ENCODE measurements around the gene ABTB2. TPM values are rescaled to one million over a fixed set of nuclear protein-coding genes. Genes with fewer than 3 reads are reported as not detected.
"Not testable (repeated sequence)": the region's sequence is repeated elsewhere in the genome, so short reads cannot be mapped to it uniquely, and the experiment has no call there.

The ABTB2 gene
- total RNA-seq, 1 experiment from 2014 or later, result 3.1 TPM

DNA sequence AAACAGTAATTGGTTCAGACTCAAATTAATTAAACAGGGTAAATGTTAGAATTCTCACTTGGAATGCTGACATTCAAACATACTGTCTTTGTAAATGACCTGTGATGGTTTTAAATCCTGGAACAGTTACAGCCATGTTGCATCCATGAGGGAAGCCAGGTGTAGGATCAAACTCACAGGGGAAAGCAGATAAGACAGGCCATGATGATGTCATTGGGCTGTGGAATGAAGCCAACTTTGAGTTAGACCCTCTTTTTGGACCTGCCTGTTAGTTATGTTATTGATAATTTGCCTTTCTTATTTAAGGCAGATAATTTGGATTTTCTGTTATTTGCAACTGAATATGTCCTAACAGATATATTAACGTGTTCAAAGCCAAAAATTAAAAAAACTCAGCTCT is 39.3 kb upstream of the ABTB2 start:
- CTCF ChIA-PET, result interaction anchor here (0.6 to 1.1 kb wide), 3 partner anchors 12 to 223 kb away, joined by 3 read pairs; no protein-coding TSS in a partner anchor
- Mint-ChIP-seq H3K4me1 (ENCODE audit: insufficient read depth, unreplicated experiment) (peaks cover 6% of the 10 kb centered on the region), H3K9me3 (ENCODE audit: unreplicated experiment) (peaks cover 8% of the 10 kb centered on the region), H3K4me3 (ENCODE audit: unreplicated experiment) (no peak overlapping the region), H3K27ac (ENCODE audit: low read depth, unreplicated experiment) (no peak overlapping the region), H3K36me3 (ENCODE audit: insufficient read depth, unreplicated experiment) (no peaks in the 10 kb centered on the region), H3K27me3 (ENCODE audit: insufficient read depth, unreplicated experiment) (no peaks in the 10 kb centered on the region)
- DNase-seq (ENCODE audit: unreplicated experiment), result no peak
- intact Hi-C loops (cut with micrococcal nuclease), result no loop called here
- POLR2A ChIA-PET, result interaction anchor here (0.9 to 5.2 kb wide), 5 partner anchors 24 to 84 kb away, joined by 3 to 42 read pairs (median 3); partner anchors contain the start of gene CAT
- TF ChIP-seq, protein P1, sequence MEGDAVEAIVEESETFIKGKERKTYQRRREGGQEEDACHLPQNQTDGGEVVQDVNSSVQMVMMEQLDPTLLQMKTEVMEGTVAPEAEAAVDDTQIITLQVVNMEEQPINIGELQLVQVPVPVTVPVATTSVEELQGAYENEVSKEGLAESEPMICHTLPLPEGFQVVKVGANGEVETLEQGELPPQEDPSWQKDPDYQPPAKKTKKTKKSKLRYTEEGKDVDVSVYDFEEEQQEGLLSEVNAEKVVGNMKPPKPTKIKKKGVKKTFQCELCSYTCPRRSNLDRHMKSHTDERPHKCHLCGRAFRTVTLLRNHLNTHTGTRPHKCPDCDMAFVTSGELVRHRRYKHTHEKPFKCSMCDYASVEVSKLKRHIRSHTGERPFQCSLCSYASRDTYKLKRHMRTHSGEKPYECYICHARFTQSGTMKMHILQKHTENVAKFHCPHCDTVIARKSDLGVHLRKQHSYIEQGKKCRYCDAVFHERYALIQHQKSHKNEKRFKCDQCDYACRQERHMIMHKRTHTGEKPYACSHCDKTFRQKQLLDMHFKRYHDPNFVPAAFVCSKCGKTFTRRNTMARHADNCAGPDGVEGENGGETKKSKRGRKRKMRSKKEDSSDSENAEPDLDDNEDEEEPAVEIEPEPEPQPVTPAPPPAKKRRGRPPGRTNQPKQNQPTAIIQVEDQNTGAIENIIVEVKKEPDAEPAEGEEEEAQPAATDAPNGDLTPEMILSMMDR (IDR thresholded peaks at IDR 0.05; ENCODE audit: unreplicated experiment), result no peak
- BruUV-seq (replicated peaks), result no TSS peak

DNA sequence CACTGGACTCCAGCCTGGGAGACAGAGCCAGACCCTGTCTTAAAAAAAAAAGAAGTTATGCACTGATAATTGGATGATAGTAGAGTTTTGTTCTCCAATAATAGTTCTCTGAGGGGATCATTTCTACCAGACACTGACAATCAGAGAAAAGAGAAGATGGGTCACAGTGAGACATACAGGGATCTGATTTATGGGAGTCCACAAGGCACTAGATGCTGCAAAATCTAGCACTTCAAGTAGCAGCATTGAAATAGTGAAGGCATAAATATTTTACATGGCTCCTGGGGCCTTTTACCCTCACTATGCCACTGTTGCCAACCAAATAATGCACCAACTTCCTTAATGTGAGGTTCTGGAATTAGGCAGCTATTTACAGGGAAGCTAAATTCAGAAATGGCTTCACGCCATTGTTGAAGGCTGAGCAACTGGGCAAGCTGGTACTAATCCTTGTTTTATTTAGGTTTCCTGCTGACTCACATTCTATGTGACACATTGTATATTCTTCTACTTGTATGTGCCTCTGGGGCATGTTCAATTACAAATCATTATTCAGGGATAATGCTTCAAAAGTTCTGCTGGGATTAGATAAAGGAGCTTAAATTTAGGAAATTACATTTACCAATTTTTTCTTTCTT is 38.2 kb upstream of the ABTB2 start:
- peak; percentile 84 for DNase-seq (ENCODE audit: unreplicated experiment)
- Mint-ChIP-seq H3K4me3 (ENCODE audit: unreplicated experiment) (no peak overlapping the region), H3K27ac (ENCODE audit: low read depth, unreplicated experiment) (no peak overlapping the region), H3K27me3 (ENCODE audit: insufficient read depth, unreplicated experiment) (no peaks in the 10 kb centered on the region), H3K36me3 (ENCODE audit: insufficient read depth, unreplicated experiment) (no peaks in the 10 kb centered on the region), H3K9me3 (ENCODE audit: unreplicated experiment) (peaks cover 8% of the 10 kb centered on the region), H3K4me1 (ENCODE audit: insufficient read depth, unreplicated experiment) (peaks cover 6% of the 10 kb centered on the region)
- intact Hi-C loops (cut with micrococcal nuclease), result no loop called here
- ChIA-PET CTCF (interaction anchor here (0.7 to 2.4 kb wide), 7 partner anchors 8 to 977 kb away, joined by 3 to 9 read pairs (median 4); no protein-coding TSS in a partner anchor), POLR2A (interaction anchor here (0.5 to 5.2 kb wide), 15 partner anchors 8 to 818 kb away, joined by 3 to 42 read pairs (median 3); partner anchors contain the start of gene CAT)
- BruUV-seq (replicated peaks), result no TSS peak
- TF ChIP-seq, protein P1 (IDR thresholded peaks at IDR 0.05; ENCODE audit: unreplicated experiment), result no peak

DNA sequence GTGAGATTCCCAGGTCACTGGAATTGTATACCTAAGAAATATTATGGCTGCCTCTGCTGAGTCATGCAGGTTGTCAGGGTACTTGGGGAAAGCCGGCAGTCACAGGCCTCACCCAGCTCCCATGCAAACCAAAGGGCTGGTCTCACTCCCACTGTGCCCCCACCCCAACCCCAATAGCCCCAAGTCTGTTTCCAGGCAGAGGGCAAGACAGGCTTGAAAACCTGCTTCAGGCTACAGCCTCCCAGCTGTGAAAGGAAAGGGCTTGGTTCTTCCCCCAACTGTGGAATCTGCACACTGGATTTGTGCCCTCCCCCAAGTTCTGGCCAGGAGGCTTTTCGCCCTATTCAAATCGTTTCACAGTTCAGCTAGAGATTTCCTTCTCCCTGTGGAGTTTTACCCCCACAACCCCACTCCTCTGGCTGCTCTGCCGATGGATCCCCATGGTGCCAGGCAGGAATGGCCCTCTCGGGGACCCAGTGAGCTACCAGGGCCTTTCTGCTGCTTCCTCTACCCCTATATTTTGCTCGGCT is 37.0 kb upstream of the ABTB2 start:
- H3K36me3 Mint-ChIP-seq (ENCODE audit: insufficient read depth, unreplicated experiment), result no peaks in the 10 kb centered on the region
- H3K27me3 Mint-ChIP-seq (ENCODE audit: insufficient read depth, unreplicated experiment), result no peaks in the 10 kb centered on the region
- no peak overlapping the region for H3K27ac Mint-ChIP-seq (ENCODE audit: low read depth, unreplicated experiment)
- no peak overlapping the region for H3K4me3 Mint-ChIP-seq (ENCODE audit: unreplicated experiment)
- CTCF ChIA-PET, result interaction anchor here (0.6 to 2.4 kb wide), 5 partner anchors 14 to 974 kb away, joined by 3 to 9 read pairs (median 4); no protein-coding TSS in a partner anchor
- POLR2A ChIA-PET, result interaction anchor here (1.5 to 5.2 kb wide), 6 partner anchors 9 to 44 kb away, joined by 3 to 42 read pairs (median 7); partner anchors contain the start of gene CAT
- intact Hi-C loops (cut with micrococcal nuclease), result no loop called here
- H3K9me3 Mint-ChIP-seq (ENCODE audit: unreplicated experiment), result peaks cover 8% of the 10 kb centered on the region
- no peak for DNase-seq (ENCODE audit: unreplicated experiment)
- TF ChIP-seq, protein P1 (IDR thresholded peaks at IDR 0.05; ENCODE audit: unreplicated experiment), result no peak
- peaks cover 6% of the 10 kb centered on the region for H3K4me1 Mint-ChIP-seq (ENCODE audit: insufficient read depth, unreplicated experiment)
- BruUV-seq (replicated peaks), result no TSS peak

DNA sequence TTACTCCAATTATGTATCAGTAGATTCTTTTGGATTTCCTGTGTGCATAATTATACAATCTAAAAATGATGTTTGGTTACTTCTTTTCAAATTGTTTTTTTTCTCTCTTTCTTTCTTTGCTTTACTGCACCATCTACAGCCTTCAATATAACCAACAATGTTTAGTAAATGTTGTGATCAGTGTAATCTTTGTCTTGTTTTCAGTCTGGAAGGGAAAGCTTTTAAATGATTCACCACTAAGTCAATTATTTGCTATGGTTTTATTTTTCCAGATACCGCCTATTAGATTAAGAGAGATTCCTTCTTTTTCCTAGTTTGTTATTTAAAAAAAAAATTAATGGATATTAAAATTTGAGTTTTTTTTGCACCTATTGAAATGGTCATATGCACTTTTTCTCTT is 29.8 kb upstream of the ABTB2 start:
- no peaks in the 10 kb centered on the region for H3K27me3 Mint-ChIP-seq (ENCODE audit: insufficient read depth, unreplicated experiment)
- H3K36me3 Mint-ChIP-seq (ENCODE audit: insufficient read depth, unreplicated experiment), result no peaks in the 10 kb centered on the region
- ChIA-PET POLR2A (no interaction called here), CTCF (no interaction called here)
- no peak overlapping the region for H3K4me3 Mint-ChIP-seq (ENCODE audit: unreplicated experiment)
- BruUV-seq (replicated peaks), result no TSS peak
- TF ChIP-seq, protein P1 (IDR thresholded peaks at IDR 0.05; ENCODE audit: unreplicated experiment), result no peak
- intact Hi-C loops (cut with micrococcal nuclease), result no loop called here
- no peaks in the 10 kb centered on the region for H3K9me3 Mint-ChIP-seq (ENCODE audit: unreplicated experiment)
- H3K4me1 Mint-ChIP-seq (ENCODE audit: insufficient read depth, unreplicated experiment), result no peaks in the 10 kb centered on the region
- DNase-seq (ENCODE audit: unreplicated experiment), result no peak
- no peak overlapping the region for H3K27ac Mint-ChIP-seq (ENCODE audit: low read depth, unreplicated experiment)

DNA sequence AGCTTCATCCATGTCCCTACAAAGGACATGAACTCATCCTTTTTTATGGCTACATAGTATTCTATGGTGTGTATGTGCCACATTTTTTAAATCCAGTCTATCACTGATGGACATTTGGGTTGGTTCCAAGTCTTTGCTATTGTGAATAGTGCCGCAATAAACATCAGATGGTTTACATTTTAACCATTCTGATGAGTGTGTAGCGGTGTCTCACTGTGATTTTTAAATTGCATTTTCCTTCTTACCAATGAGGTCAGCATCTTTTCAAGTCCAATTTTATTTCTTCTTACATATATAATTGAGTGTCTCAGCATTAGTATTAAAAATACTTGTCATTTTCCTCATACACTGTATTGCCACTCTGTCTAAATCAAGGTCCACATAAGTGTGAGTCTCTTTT is 28.5 kb upstream of the ABTB2 start:
- intact Hi-C loops (cut with micrococcal nuclease); DNase-seq (ENCODE audit: unreplicated experiment); H3K4me3 Mint-ChIP-seq (ENCODE audit: unreplicated experiment); H3K9me3 Mint-ChIP-seq (ENCODE audit: unreplicated experiment); H3K27ac Mint-ChIP-seq (ENCODE audit: low read depth, unreplicated experiment); POLR2A ChIA-PET; H3K27me3 Mint-ChIP-seq (ENCODE audit: insufficient read depth, unreplicated experiment); BruUV-seq (replicated peaks); H3K4me1 Mint-ChIP-seq (ENCODE audit: insufficient read depth, unreplicated experiment); H3K36me3 Mint-ChIP-seq (ENCODE audit: insufficient read depth, unreplicated experiment): not testable (repeated sequence)
- CTCF ChIA-PET, result interaction anchor here (1.1 kb wide), 1 partner anchor 9 kb away, joined by 3 read pairs; no protein-coding TSS in a partner anchor

Data from MCF 10A (cell line).